Stimulated activated CD4-positive, alpha-beta T cell treated with anti-CD3 and anti-CD28 coated beads, Interleukin-4, amount 100 ng/mL, for 24 hours (primary cell): Measurements from ENCODE around the gene EOMES.

Experiments
- DNase-seq: peaks from one replicate; pipeline ENCODE4 v3.0.0-alpha.2; 2020

The EOMES gene

GRCh38 chr3:27719314-27720003 lies 2.7 kb downstream of the EOMES start:
- no peak for DNase-seq

GRCh38 chr3:27718459-27718858 lies 3.7 kb downstream of the EOMES start:
- DNase-seq = no peak

GRCh38 chr3:27717200-27717852 lies 4.8 kb downstream of the EOMES start:
- DNase-seq = no peak

GRCh38 chr3:27716309-27716708 lies 5.8 kb downstream of the EOMES start:
- no peak for DNase-seq

GRCh38 chr3:27715863-27716262 lies 6.3 kb downstream of the EOMES start:
- DNase-seq = no peak

GRCh38 chr3:27715454-27715806 lies 6.7 kb downstream of the EOMES start:
- DNase-seq = no peak

- DNase-seq = no peak
These were observed 7.2 kb downstream of the EOMES start for GRCh38 chr3:27714692-27715453.

- no peak for DNase-seq
These were observed 8.0 kb downstream of the EOMES start for GRCh38 chr3:27714146-27714526.

- DNase-seq = no peak
These were observed 8.5 kb downstream of the EOMES start for GRCh38 chr3:27713435-27714145.

- no peak for DNase-seq
These were observed 9.1 kb downstream of the EOMES start for GRCh38 chr3:27713078-27713423.

GRCh38 chr3:27712136-27713077 lies 9.7 kb downstream of the EOMES start:
- peak; percentile 82 for DNase-seq

- no peak for DNase-seq
These were observed 13.9 kb downstream of the EOMES start for GRCh38 chr3:27708250-27708649.

- no peak for DNase-seq
These were observed 23.1 kb downstream of the EOMES start for GRCh38 chr3:27699067-27699466.

- DNase-seq = no peak
These were observed 25.2 kb downstream of the EOMES start for GRCh38 chr3:27696906-27697305.

- DNase-seq = no peak
These were observed 26.5 kb downstream of the EOMES start for GRCh38 chr3:27695636-27696035.

- DNase-seq = no peak
These were observed 34.1 kb downstream of the EOMES start for GRCh38 chr3:27688053-27688452.

GRCh38 chr3:27686642-27687041 lies 35.5 kb downstream of the EOMES start:
- no peak for DNase-seq

- no peak for DNase-seq
These were observed 36.6 kb downstream of the EOMES start for GRCh38 chr3:27685474-27685873.

GRCh38 chr3:27684302-27684701 lies 37.8 kb downstream of the EOMES start:
- DNase-seq = no peak

GRCh38 chr3:27681249-27681748 lies 40.8 kb downstream of the EOMES start:
- DNase-seq = peak; percentile 35

GRCh38 chr3:27680517-27681246 lies 41.4 kb downstream of the EOMES start:
- DNase-seq = no peak

- DNase-seq = no peak
These were observed 42.4 kb downstream of the EOMES start for GRCh38 chr3:27679691-27680090.
